Natural killer cell (primary cell): ENCODE results near the gene FDXR. TPM values are rescaled to one million over a fixed set of nuclear protein-coding genes. Genes with fewer than 3 reads are reported as not detected.

Experiments
- ATAC-seq, 3 donors: fragments of 150-1000 bp in 2 of 3; fragments of 200-7000 bp in 1 of 3; cut with Tn5 transposase; 1 replicate in 1 of 3; 2 replicates in 2 of 3; pipeline ENCODE4 v1.10.0; 2021; ENCODE audit warnings: mild to moderate bottlenecking in 2 of 3, moderate library complexity in 2 of 3
- DNase-seq, 2 donors: peaks; one replicate each; pipeline versions ENCODE4 v3.0.0 to v3.0.0-alpha.2; 2013 to 2021; ENCODE audit warnings: mixed read lengths in 1 of 2
- H3K27ac ChIP-seq: one replicate; pipeline ENCODE4 v1.5.1; 2013; ENCODE audit warnings: mild to moderate bottlenecking, low read length
- H3K27me3 ChIP-seq: one replicate; pipeline ENCODE4 v1.6.1; 2013; ENCODE audit warnings: low read length; ENCODE audit not compliant: control insufficient read depth, insufficient read depth
- H3K36me3 ChIP-seq: one replicate; pipeline ENCODE4 v1.6.1; 2013; ENCODE audit warnings: low read length; ENCODE audit not compliant: control insufficient read depth, insufficient read depth
- H3K4me1 ChIP-seq: one replicate; pipeline ENCODE4 v1.6.1; 2013; ENCODE audit warnings: low read length; ENCODE audit not compliant: control insufficient read depth, insufficient read depth
- H3K4me3 ChIP-seq: one replicate; pipeline ENCODE4 v1.5.1; 2013; ENCODE audit warnings: low read length
- H3K9me3 ChIP-seq: one replicate; pipeline ENCODE4 v1.6.1; 2013; ENCODE audit warnings: low read length; ENCODE audit not compliant: control insufficient read depth, insufficient read depth
- H3K27ac Mint-ChIP-seq, 2 donors: one replicate each; pipeline ENCODE4 v1.8.0; 2022; ENCODE audit warnings: mild to moderate bottlenecking in 2 of 2, mixed read lengths in 2 of 2, moderate library complexity in 1 of 2
- H3K27me3 Mint-ChIP-seq, 2 donors: one replicate each; pipeline ENCODE4 v1.8.0; 2022; ENCODE audit warnings: low read depth in 2 of 2, mixed read lengths in 2 of 2
- H3K36me3 Mint-ChIP-seq: one replicate; pipeline ENCODE4 v1.8.0; 2022; ENCODE audit warnings: mixed read lengths
- H3K4me1 Mint-ChIP-seq, 2 donors: one replicate each; pipeline ENCODE4 v1.8.0; 2022; ENCODE audit warnings: mixed read lengths in 2 of 2
- H3K4me3 Mint-ChIP-seq: one replicate; pipeline ENCODE4 v1.8.0; 2022; ENCODE audit warnings: mild to moderate bottlenecking, moderate library complexity, mixed read lengths
- H3K9me3 Mint-ChIP-seq, 2 donors: one replicate each; pipeline ENCODE4 v1.8.0; 2022; ENCODE audit warnings: mixed read lengths in 2 of 2
- WGBS: methylation state at CpG from one replicate; pipeline ENCODE4 v1.1.7; 2013; ENCODE audit warnings: missing lambda C conversion rate; ENCODE audit not compliant: insufficient coverage; 5-methylcytosine and 5-hydroxymethylcytosine counted together
- intact Hi-C: fragments of 100-400 bp; cut with micrococcal nuclease; formaldehyde crosslinking; loops from one replicate; pipeline ENCODE4 v1.14.2; 2022
- total RNA-seq, 4 donors: library from RNA; stranded (reverse); fragments of 120-200 nt in 1 of 4; gene quantifications; one replicate each; pipeline versions ENCODE4 v1.2.3 to v1.2.4, GENCODE V29; 2013 to 2022
- TF ChIP-seq, protein P1 (sequence below): fragments of 200-600 bp; IDR thresholded peaks from one replicate; pipeline ENCODE4 v1.8.0; 2022; ENCODE audit warnings: antibody characterized with exemption

FDXR gene
- total RNA-seq, 3 donors from 2014 or later (not counting 1 experiment from before 2014, with no cell fraction given), result 4.5 to 9.1 (median 7.8) TPM

DNA sequence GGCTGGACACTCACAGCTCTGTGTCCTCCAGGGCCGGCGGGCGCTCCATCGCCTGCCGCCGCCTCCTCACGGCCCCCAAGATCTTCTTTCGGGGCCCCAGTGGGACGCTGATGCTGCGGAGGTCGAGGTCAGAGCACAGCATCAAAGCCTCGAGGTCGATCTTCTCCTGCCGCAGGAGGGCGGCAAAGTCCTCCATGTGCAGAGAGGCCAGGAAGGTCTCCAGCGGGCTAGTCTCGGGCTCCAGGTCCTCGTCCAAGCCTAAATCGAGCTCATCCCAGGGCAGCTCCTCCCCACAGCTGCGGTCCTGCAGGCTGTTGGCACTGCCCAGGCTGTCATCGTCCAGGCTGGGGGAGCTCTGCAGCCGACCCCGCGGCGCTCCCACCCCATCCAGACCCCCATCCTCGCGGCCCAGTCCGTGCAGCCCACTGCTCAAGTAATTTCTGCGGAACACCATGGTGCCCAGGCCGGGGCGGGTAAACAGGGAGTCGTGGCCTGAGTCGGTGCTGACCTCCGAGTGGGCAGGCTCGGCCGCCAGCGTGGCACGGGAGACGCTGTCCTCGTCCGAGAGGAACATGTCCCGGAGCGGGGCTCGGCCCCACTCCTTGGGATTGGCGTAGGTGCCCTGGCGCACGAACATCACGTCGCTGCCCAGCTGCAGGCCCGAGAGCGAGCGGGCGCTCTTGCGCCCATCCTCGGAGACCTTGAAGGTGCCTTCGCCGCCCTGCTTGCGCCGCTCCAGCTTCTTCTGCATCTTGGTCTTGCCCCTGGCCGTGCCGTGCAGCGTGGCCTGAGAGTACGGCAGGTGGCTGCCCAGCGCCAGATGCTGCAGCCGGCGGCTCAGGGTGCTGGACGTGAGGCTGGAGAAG, 46.9 kb upstream of the FDXR start:
- peaks cover 20% of the 10 kb centered on the region for H3K27me3 ChIP-seq
- H3K4me1 ChIP-seq, result peaks cover 30% of the 10 kb centered on the region
- H3K4me3 Mint-ChIP-seq, result no peak overlapping the region
- intact Hi-C loops, result loop anchor here (5.0 kb wide), 1 partner anchor 38 kb away; no protein-coding TSS in a partner anchor
- H3K4me3 ChIP-seq, result no peak overlapping the region
- H3K27ac Mint-ChIP-seq, result no peak overlapping the region
- H3K27ac ChIP-seq, result no peak overlapping the region
- 72% methylated on average over 67 of the region's 67 CpGs for WGBS
- no peaks in the 10 kb centered on the region for H3K9me3 Mint-ChIP-seq
- H3K36me3 Mint-ChIP-seq, result no peaks in the 10 kb centered on the region
- H3K27me3 Mint-ChIP-seq, result peaks cover 0 to 24% of the 10 kb centered on the region in 2 donors
- no peaks in the 10 kb centered on the region for H3K36me3 ChIP-seq
- peak in 1 of 2 donors; percentile 31 for DNase-seq
- TF ChIP-seq, protein P1, sequence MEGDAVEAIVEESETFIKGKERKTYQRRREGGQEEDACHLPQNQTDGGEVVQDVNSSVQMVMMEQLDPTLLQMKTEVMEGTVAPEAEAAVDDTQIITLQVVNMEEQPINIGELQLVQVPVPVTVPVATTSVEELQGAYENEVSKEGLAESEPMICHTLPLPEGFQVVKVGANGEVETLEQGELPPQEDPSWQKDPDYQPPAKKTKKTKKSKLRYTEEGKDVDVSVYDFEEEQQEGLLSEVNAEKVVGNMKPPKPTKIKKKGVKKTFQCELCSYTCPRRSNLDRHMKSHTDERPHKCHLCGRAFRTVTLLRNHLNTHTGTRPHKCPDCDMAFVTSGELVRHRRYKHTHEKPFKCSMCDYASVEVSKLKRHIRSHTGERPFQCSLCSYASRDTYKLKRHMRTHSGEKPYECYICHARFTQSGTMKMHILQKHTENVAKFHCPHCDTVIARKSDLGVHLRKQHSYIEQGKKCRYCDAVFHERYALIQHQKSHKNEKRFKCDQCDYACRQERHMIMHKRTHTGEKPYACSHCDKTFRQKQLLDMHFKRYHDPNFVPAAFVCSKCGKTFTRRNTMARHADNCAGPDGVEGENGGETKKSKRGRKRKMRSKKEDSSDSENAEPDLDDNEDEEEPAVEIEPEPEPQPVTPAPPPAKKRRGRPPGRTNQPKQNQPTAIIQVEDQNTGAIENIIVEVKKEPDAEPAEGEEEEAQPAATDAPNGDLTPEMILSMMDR, result no peak
- H3K9me3 ChIP-seq, result no peaks in the 10 kb centered on the region
- no peak for ATAC-seq
- peaks cover 0 to 16% of the 10 kb centered on the region in 2 donors for H3K4me1 Mint-ChIP-seq

DNA sequence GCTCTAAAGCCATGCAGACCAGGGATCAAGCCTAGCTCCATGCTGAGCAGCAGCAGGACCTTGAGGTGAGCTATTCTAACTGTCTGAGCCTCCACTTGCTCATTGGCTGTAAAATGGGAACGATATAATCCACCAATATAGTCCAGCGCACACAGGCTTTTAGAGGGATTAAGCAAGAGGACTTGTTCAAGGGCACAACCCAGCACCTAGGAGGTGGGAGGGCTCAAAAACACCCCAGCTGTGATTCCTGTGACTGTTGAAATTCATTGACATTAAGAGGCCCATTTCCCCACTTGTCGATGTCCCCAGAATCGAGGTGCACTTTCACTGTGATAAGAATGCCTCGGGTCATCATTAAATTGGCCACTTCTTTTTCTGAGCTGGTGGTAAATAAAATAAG, 46.1 kb upstream of the FDXR start:
- no peak overlapping the region for H3K4me3 ChIP-seq
- no peak for ATAC-seq
- WGBS, result 93% methylated on average over 5 of the region's 5 CpGs
- no peak overlapping the region for H3K27ac Mint-ChIP-seq
- peaks cover 22% of the 10 kb centered on the region for H3K4me1 ChIP-seq
- TF ChIP-seq, protein P1, result no peak
- H3K36me3 Mint-ChIP-seq, result no peaks in the 10 kb centered on the region
- intact Hi-C loops, result no loop called here
- no peak overlapping the region for H3K27ac ChIP-seq
- H3K9me3 ChIP-seq, result no peaks in the 10 kb centered on the region
- no peaks in the 10 kb centered on the region for H3K36me3 ChIP-seq
- DNase-seq, result no peak
- H3K27me3 Mint-ChIP-seq, result peaks cover 0 to 18% of the 10 kb centered on the region in 2 donors
- H3K4me1 Mint-ChIP-seq, result peaks cover 0 to 8% of the 10 kb centered on the region in 2 donors
- no peak overlapping the region for H3K4me3 Mint-ChIP-seq
- peaks cover 12% of the 10 kb centered on the region for H3K27me3 ChIP-seq
- no peaks in the 10 kb centered on the region for H3K9me3 Mint-ChIP-seq

DNA sequence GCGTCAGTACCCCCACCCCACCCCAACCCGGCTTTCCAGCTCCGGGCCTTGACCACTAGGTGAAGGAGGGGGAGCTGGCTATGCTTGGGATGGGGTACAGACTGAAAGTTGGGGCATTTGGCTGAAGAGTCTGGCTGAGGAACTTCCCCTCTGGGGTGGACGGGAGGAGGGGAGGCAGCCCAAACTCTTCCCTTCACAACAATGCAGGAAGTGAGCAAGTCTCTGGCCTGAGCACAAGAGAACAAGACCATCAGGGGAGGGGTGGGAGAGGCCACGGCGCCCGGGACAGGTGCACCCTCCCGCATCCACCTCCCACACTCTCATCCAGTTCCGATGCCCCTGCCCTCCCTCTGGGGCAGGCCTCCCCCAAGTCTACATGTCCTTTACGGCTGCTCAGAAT, 44.6 kb upstream of the FDXR start:
- DNase-seq (no peak), ATAC-seq (no peak)
- Mint-ChIP-seq H3K27me3 (peaks cover 0 to 12% of the 10 kb centered on the region in 2 donors), H3K4me1 (peaks cover 0 to under 1% of the 10 kb centered on the region in 2 donors), H3K9me3 (no peaks in the 10 kb centered on the region), H3K27ac (no peak overlapping the region), H3K4me3 (no peak overlapping the region), H3K36me3 (no peaks in the 10 kb centered on the region)
- intact Hi-C loops, result no loop called here
- H3K4me1 ChIP-seq, result peaks cover 9% of the 10 kb centered on the region
- no peak overlapping the region for H3K27ac ChIP-seq
- WGBS, result 33% methylated on average over 6 of the region's 10 CpGs
- TF ChIP-seq, protein P1, result no peak
- H3K9me3 ChIP-seq, result no peaks in the 10 kb centered on the region
- peaks cover 3% of the 10 kb centered on the region for H3K27me3 ChIP-seq
- no peak overlapping the region for H3K4me3 ChIP-seq
- H3K36me3 ChIP-seq, result no peaks in the 10 kb centered on the region
